Stomach (tissue), 4 donors: ENCODE measurements around the gene SUCLA2.
"Not testable (repeated sequence)": the region's sequence is repeated elsewhere in the genome, so short reads cannot be mapped to it uniquely, and the experiment has no call there.

Experiments used
- CTCF ChIP-seq, 7 experiments: fragments of 450-650 bp in 4 of 7; fragments of 200-600 bp in 3 of 7; sonication (generic) in 3 of 7; IDR thresholded peaks; one replicate each; pipeline ENCODE4 v1.5.1; 2016 to 2019; ENCODE audit warnings: antibody characterized with exemption in 7 of 7, control low read depth in 2 of 7, mild to moderate bottlenecking in 1 of 7
- EP300 ChIP-seq: sonication (generic); formaldehyde crosslinking; IDR thresholded peaks from one replicate; pipeline ENCODE4 v1.6.1; 2017; ENCODE audit warnings: antibody characterized with exemption
- POLR2A ChIP-seq, 4 donors: fragments of 450-650 bp; IDR thresholded peaks; one replicate each; pipeline ENCODE4 v1.6.1; 2016; ENCODE audit warnings: antibody characterized with exemption in 4 of 4, control low read depth in 2 of 4, mild to moderate bottlenecking in 1 of 4, moderate library complexity in 1 of 4
- POLR2AphosphoS5 ChIP-seq, 3 donors: sonication (generic); formaldehyde crosslinking; IDR thresholded peaks; one replicate each; pipeline ENCODE4 v1.6.1; 2016; ENCODE audit warnings: antibody characterized with exemption in 3 of 3

GRCh38 chr13:48001999-48002398, 926 bp upstream of the SUCLA2 start:
- TF ChIP-seq CTCF (IDR thresholded peaks at IDR 0.05); EP300; POLR2A (IDR thresholded peaks at IDR 0.05); POLR2AphosphoS5 (IDR thresholded peaks at IDR 0.05): not testable (repeated sequence)
